ENCODE results near the gene HOXB13. TPM values are rescaled to one million over a fixed set of nuclear protein-coding genes. Genes with fewer than 3 reads are reported as not detected.

The HOXB13 gene
- polyA plus RNA-seq, 1 of the 3 experiments (the other 2 are of a cell fraction), result not detected

GRCh38 chr17:48754500-48755261, 26.1 kb upstream of the HOXB13 start:
- Histone ChIP-seq H3K27ac (ENCODE audit: low read depth in 2 of 2, low read length in 1 of 2) (no peak overlapping the region), H3K9me2 (no peaks in the 10 kb centered on the region), H3K9me3 (no peaks in the 10 kb centered on the region), H3K36me3 (replicated peaks in 1 of 2; ENCODE audit: control insufficient read depth in 1 of 2, insufficient read depth in 2 of 2, low read length in 1 of 2) (no peaks in the 10 kb centered on the region), H3K27me3 (ENCODE audit: insufficient read depth) (peaks cover 98% of the 10 kb centered on the region), H4K20me1 (ENCODE audit: insufficient read depth) (no peaks in the 10 kb centered on the region), H2AFZ (ENCODE audit: low read depth) (no peak overlapping the region), H3K4me1 (ENCODE audit: control insufficient read depth in 1 of 2, insufficient read depth in 2 of 2, low read depth in 1 of 2, low read length in 1 of 2) (no peaks in the 10 kb centered on the region), H3F3A (replicated peaks; ENCODE audit: insufficient read depth) (no peaks in the 10 kb centered on the region), H3K4me3 (ENCODE audit: low read depth in 2 of 2, low read length in 1 of 2) (no peak overlapping the region), H3K9ac (no peak overlapping the region), H3K4me2 (no peak overlapping the region; the same call in 1 of the 2 replicates), H3K79me2 (ENCODE audit: insufficient read depth) (no peaks in the 10 kb centered on the region)
- WGBS (ENCODE audit: low lambda C conversion rate), result 28% methylated on average over 44 of the region's 52 CpGs
- ChIA-PET POLR2A (no interaction called here), CTCF (interaction anchor here (0.6 to 4.2 kb wide), 4 partner anchors 30 to 611 kb away, joined by 4 to 17 read pairs (median 8); no protein-coding TSS in a partner anchor)
- no peak for DNase-seq
- TF ChIP-seq EZH2phosphoT487 (IDR thresholded peaks at IDR 0.05; ENCODE audit: borderline replicate concordance, low read depth) (peak; percentile 69), ELF1 (IDR thresholded peaks at IDR 0.05) (no peak)

- Histone ChIP-seq H4K20me1 (ENCODE audit: insufficient read depth) (no peaks in the 10 kb centered on the region), H3K36me3 (replicated peaks in 1 of 2; ENCODE audit: control insufficient read depth in 1 of 2, insufficient read depth in 2 of 2, low read length in 1 of 2) (no peaks in the 10 kb centered on the region), H3K9me3 (no peaks in the 10 kb centered on the region), H3K4me2 (no peak overlapping the region; the same call in 1 of the 2 replicates), H3K9me2 (no peaks in the 10 kb centered on the region), H3K4me1 (ENCODE audit: control insufficient read depth in 1 of 2, insufficient read depth in 2 of 2, low read depth in 1 of 2, low read length in 1 of 2) (no peaks in the 10 kb centered on the region), H2AFZ (ENCODE audit: low read depth) (peak overlapping the region; percentile 17; the same call in 1 of the 2 replicates), H3K9ac (no peak overlapping the region), H3K79me2 (ENCODE audit: insufficient read depth) (no peaks in the 10 kb centered on the region), H3K4me3 (ENCODE audit: low read depth in 2 of 2, low read length in 1 of 2) (no peak overlapping the region), H3K27ac (ENCODE audit: low read depth in 2 of 2, low read length in 1 of 2) (no peak overlapping the region), H3K27me3 (ENCODE audit: insufficient read depth) (peaks cover 98% of the 10 kb centered on the region), H3F3A (replicated peaks; ENCODE audit: insufficient read depth) (no peaks in the 10 kb centered on the region)
- no peak for DNase-seq
- ChIA-PET CTCF (interaction anchor here (1.1 to 4.2 kb wide), 5 partner anchors 29 to 279 kb away, joined by 4 to 17 read pairs (median 4); no protein-coding TSS in a partner anchor), POLR2A (no interaction called here)
- 20% methylated on average over 22 of the region's 22 CpGs for WGBS (ENCODE audit: low lambda C conversion rate)
- TF ChIP-seq RFX5 (IDR thresholded peaks at IDR 0.05; ENCODE audit: low read length), result no peak
Measured at GRCh38 chr17:48753794-48754499, 25.4 kb upstream of the HOXB13 start.

GRCh38 chr17:48752399-48753288, 24.1 kb upstream of the HOXB13 start:
- no peaks in the 10 kb centered on the region for H3K79me2 ChIP-seq (ENCODE audit: insufficient read depth)
- H3K27ac ChIP-seq (ENCODE audit: low read depth in 2 of 2, low read length in 1 of 2), result no peak overlapping the region
- ChIA-PET CTCF (interaction anchor here (1.1 to 5.3 kb wide), 3 partner anchors 28 to 280 kb away, joined by 4 to 29 read pairs (median 17); no protein-coding TSS in a partner anchor), POLR2A (no interaction called here)
- H3K9ac ChIP-seq, result no peak overlapping the region
- H2AFZ ChIP-seq (ENCODE audit: low read depth), result no peak overlapping the region
- no peak for DNase-seq
- peaks cover 100% of the 10 kb centered on the region for H3K27me3 ChIP-seq (ENCODE audit: insufficient read depth)
- no peak overlapping the region for H3K4me3 ChIP-seq (ENCODE audit: low read depth in 2 of 2, low read length in 1 of 2)
- H3K4me2 ChIP-seq, result no peak overlapping the region
- H3K36me3 ChIP-seq (replicated peaks in 1 of 2; ENCODE audit: control insufficient read depth in 1 of 2, insufficient read depth in 2 of 2, low read length in 1 of 2), result no peaks in the 10 kb centered on the region
- no peaks in the 10 kb centered on the region for H3K9me2 ChIP-seq
- no peaks in the 10 kb centered on the region; the same call in 1 of the 2 replicates for H3K9me3 ChIP-seq
- H3K4me1 ChIP-seq (ENCODE audit: control insufficient read depth in 1 of 2, insufficient read depth in 2 of 2, low read depth in 1 of 2, low read length in 1 of 2), result no peaks in the 10 kb centered on the region
- H4K20me1 ChIP-seq (ENCODE audit: insufficient read depth), result no peaks in the 10 kb centered on the region
- 14% methylated on average over 38 of the region's 43 CpGs for WGBS (ENCODE audit: low lambda C conversion rate)
- no peaks in the 10 kb centered on the region for H3F3A ChIP-seq (replicated peaks; ENCODE audit: insufficient read depth)
- TF ChIP-seq FOXM1 (IDR thresholded peaks at IDR 0.05; ENCODE audit: low read depth), result no peak
- no peak for TF ChIP-seq FOXJ3 (CRISPR knock-in tag; IDR thresholded peaks at IDR 0.05)
- TF ChIP-seq NRF1 (IDR thresholded peaks at IDR 0.05; ENCODE audit: low read depth, low read length), result no peak
- no peak for TF ChIP-seq RCOR1 (IDR thresholded peaks at IDR 0.05; ENCODE audit: low read length)
- TF ChIP-seq JUND (IDR thresholded peaks at IDR 0.05), result no peak
- no peak for TF ChIP-seq USF2 (IDR thresholded peaks at IDR 0.05; ENCODE audit: borderline replicate concordance, low read depth, low read length)
- no peak for TF ChIP-seq SIN3A (IDR thresholded peaks at IDR 0.05; ENCODE audit: borderline replicate concordance, low read depth, low read length)
- TF ChIP-seq MXI1 (IDR thresholded peaks at IDR 0.05; ENCODE audit: low read depth, low read length), result no peak
- no peak for TF ChIP-seq TCF12 (IDR thresholded peaks at IDR 0.05)
- TF ChIP-seq GABPA (IDR thresholded peaks at IDR 0.05; ENCODE audit: low read depth), result no peak
- no peak for TF ChIP-seq NFIC (IDR thresholded peaks at IDR 0.05; ENCODE audit: borderline replicate concordance)
- no peak for TF ChIP-seq CTCF (IDR thresholded peaks at IDR 0.05)
- no peak for TF ChIP-seq MEF2A (IDR thresholded peaks at IDR 0.05; ENCODE audit: borderline replicate concordance, low read depth)
- no peak for TF ChIP-seq YY1 (IDR thresholded peaks at IDR 0.05; ENCODE audit: low read depth)

Data from SK-N-SH (cell line).